ENCODE measurements around the gene SRGAP1.
A peak's percentile ranks its signal among the peaks of the same experiment; 100 is the strongest.
"Not testable (repeated sequence)": the region's sequence is repeated elsewhere in the genome, so short reads cannot be mapped to it uniquely, and the experiment has no call there.

The SRGAP1 gene

GRCh38 chr12:63838411-63838810 lies 6.1 kb upstream of the SRGAP1 start:
- DNase-seq, result no peak

DNA sequence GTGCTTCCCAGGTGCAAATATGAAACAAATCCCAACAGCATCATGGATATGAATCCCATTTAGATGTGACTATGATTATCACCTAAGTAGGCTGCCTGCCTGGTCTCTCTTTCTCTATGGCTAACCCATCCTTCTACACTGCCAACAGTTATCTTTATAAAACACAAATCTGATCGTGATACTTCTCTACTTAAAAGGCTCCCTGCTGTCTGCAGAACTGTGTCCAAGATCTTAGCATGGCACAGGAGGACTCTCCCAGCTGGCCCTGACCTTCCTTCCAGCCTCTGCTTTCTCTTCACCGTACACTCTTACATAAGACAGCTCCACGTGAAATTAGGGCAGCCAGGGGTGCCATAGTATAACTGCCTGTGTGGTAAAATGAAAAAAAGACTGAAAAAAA lies 3.5 kb upstream of the SRGAP1 start:
- no peak for DNase-seq

DNA sequence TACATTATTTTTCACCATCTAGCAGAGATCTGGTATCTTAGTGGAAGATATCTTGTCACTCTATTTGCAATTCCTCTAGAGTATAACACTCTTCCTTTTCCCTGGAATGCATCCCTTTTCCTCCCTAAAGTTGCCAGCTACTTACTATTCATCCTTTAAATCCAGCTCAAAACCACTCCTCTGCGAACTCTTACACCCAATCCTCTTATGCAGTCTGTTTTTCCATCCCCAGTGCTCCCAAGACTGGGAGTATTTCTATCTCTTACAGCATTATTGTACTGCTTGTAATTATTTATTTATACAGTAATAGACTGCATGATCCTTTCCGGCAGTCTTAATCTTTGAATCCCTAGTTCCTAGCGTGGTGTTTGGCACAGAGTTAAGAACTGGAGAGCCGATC lies 2.9 kb upstream of the SRGAP1 start:
- no peak for DNase-seq

DNA sequence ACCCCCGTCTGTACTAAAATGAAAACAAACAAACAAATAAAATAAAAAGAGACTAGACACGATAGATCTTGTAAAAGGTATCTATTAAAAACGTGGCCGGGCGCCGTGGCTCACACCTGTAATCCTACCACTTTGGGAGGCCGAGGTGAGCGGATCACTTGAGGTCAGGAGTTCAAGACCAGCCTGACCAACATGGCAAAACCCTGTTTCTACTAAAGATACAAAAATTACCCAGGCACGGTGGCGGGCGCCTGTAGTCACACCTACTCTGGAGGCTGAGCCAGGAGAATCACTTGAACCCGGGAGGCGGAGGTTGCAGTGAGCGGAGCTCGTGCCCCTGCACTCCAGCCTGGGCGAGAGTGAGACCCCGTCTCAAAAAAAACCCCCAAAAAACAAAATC lies 1.8 kb upstream of the SRGAP1 start:
- DNase-seq, result not testable (repeated sequence)

DNA sequence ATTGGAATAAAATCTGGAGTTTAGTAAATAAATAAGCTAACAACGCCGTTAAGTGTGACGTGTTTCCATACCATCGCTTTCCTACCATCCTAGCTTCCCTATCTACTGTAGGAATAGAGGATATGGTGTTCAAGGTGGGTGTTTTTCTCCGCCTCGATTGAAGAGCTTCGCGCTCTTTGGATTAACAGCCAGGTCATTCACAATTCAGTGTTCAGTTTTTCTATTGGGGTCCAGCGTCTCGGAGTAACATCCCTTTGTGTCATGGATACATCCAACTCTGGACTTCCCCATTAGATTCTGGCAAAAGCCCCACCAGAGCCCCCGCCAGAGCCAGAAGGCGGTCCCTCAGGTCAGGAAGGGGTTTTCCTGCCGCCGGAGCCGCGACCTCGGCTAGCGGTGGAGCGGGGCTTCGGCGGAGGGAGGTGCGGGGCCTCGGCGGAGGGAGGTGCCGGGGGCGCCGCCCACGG lies 1.2 kb upstream of the SRGAP1 start:
- no peak for DNase-seq

GRCh38 chr12:63843721-63844390 lies 644 bp upstream of the SRGAP1 start:
- peak; percentile 98 for DNase-seq

- DNase-seq, result peak; percentile 46
These were observed 1.2 kb downstream of the SRGAP1 start for GRCh38 chr12:63845726-63846125.

DNA sequence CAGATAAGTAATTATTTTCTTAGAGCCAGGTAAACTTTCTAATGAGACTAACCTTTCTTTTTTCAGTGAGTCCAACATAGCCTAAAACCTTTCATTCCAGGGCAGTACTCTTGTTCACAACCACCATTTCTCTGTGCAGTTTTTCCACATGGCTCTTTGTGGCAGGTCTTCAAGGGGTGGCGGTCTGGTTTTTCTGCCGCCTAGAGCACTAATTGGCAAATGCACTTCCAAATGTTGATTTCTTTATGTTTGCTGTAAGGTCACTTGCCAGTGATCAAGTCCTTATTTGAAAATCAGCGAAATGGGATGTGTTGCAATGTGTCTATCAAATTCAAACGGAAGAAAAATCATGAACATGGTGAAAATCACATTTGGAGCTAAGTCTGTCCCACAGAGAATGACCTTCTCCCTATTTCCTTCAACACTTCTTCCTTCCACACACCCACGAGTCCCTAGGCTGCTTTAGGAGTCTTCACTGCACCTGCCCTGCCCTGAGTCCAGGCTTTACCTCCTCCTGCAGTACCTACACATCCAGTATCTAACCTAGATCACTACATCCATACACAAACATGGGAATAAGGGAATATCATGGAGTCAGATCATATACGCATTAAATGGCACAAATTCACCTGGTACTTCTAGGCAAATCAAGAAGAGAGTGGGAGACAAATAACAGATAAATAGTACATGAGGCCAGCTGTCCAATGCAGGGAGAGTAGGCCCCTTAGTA lies 1.9 kb downstream of the SRGAP1 start:
- no peak for DNase-seq

GRCh38 chr12:63848450-63848849 lies 4.0 kb downstream of the SRGAP1 start:
- no peak for DNase-seq

- DNase-seq, result no peak
These were observed 4.7 kb downstream of the SRGAP1 start for GRCh38 chr12:63849106-63849620.

- no peak for DNase-seq
These were observed 5.1 kb downstream of the SRGAP1 start for GRCh38 chr12:63849641-63850040.

DNA sequence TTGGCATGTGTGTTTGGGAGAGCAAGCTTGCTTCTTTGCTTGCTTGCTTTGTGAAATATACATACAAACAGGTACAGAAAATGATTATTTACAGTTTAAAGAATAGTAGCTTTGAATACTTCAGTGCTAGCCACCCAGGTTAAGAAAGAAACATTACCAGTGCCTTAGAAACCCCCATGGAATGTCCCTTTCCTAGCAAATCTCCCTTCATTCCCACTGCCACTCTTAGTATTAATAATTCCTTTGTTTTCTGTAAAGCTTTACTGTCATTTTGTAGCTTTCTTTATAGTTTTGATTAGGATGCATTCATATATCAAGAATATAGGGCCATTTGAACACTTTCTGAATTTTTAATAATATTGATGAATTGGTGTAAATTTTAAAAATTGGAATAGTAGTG lies 9.5 kb downstream of the SRGAP1 start:
- no peak for DNase-seq

- DNase-seq, result no peak
These were observed 10.8 kb downstream of the SRGAP1 start for GRCh38 chr12:63855299-63855698.

GRCh38 chr12:63857771-63858670 lies 13.5 kb downstream of the SRGAP1 start:
- peak; percentile 57 for DNase-seq

DNA sequence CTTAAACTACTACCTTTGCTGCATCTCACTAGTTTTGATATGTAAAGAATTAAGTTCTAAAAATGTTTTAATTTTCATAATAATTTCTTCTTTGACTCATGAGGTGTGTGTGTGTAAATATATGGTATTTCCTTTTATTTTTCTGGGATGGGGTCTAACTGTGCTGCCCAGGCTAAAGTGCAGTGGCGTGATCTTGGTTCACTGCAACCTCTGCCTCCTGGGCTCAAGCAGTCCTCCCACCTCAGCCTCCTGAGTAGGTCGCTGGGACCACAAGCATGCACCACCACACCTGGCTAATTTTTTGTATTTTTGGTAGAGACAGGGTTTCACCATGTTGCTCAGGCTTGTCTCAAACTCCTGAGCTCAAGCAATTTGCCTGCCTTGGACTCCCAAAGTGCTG lies 15.4 kb downstream of the SRGAP1 start:
- DNase-seq, result not testable (repeated sequence)

GRCh38 chr12:63862187-63862968 lies 17.9 kb downstream of the SRGAP1 start:
- DNase-seq, result no peak

GRCh38 chr12:63862969-63863230 lies 18.4 kb downstream of the SRGAP1 start:
- DNase-seq, result no peak

- no peak for DNase-seq
These were observed 19.4 kb downstream of the SRGAP1 start for GRCh38 chr12:63863658-63864453.

GRCh38 chr12:63864454-63864706 lies 19.9 kb downstream of the SRGAP1 start:
- DNase-seq, result no peak

DNA sequence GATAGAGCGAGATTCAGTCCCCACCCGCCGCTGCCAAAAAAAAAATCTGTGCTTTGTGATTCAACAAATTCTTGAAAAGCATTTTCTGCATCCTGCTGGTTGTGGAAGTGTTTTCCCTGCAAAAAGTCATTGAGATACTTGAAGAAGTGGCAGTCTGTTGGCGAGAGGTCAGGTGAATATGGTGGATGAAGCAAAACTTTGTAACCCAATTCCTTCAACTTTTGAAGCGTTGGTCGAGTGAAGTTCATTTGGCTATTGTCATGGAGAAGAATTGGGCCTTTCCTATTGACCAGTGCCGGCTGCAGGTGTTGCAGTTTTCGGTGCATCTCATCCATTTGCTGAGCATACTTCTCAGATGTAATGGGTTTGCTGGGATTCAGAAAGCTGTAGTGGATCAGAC lies 20.9 kb downstream of the SRGAP1 start:
- no peak for DNase-seq

GRCh38 chr12:63867053-63867452 lies 22.6 kb downstream of the SRGAP1 start:
- no peak for DNase-seq

DNA sequence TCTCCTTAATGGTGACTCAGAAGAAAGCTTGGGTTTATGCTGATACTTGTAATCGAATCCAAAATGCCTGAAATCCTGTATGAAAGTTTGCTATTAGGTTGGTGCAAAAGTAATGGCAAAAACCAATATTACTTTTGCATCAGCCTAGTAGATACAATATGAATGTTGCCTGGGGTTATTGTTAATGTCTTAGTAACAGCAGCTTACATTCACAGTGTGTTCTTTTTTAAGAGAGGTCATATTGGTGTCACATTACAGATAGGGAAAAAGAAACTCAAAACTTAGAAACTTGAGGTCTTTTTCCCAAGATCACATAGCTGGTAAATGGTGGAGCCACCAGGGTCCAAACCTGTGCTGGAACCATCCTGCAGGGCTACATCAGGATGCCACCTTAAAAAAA lies 25.2 kb downstream of the SRGAP1 start:
- no peak for DNase-seq

Measured in NCI-H226 (cell line).